ENCODE results near the gene WDFY3.
"Not testable (repeated sequence)": the region's sequence is repeated elsewhere in the genome, so short reads cannot be mapped to it uniquely, and the experiment has no call there.

The WDFY3 gene

DNA sequence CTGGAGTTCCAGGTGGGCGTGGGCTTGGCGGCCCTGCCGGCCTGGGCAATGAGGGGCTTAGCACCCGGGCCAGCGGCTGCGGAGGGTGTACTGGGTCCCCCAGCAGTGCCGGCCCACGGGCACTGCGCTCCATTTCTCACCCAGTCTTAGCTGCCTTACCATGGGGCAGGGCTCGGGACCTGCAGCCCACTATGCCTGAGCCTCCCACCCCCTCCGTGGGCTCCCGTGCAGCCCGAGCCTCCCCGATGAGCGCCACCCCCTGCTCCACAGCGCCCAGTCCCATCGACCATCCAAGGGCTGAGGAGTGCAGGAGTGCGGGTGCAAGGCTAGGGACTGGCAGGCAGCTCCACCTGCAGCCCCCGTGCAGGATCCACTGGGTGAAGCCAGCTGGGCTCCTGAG lies 301.7 kb downstream of the WDFY3 start:
- DNase-seq = not testable (repeated sequence)

- no peak for DNase-seq
These were observed 305.1 kb downstream of the WDFY3 start for GRCh38 chr4:84661191-84661939.

DNA sequence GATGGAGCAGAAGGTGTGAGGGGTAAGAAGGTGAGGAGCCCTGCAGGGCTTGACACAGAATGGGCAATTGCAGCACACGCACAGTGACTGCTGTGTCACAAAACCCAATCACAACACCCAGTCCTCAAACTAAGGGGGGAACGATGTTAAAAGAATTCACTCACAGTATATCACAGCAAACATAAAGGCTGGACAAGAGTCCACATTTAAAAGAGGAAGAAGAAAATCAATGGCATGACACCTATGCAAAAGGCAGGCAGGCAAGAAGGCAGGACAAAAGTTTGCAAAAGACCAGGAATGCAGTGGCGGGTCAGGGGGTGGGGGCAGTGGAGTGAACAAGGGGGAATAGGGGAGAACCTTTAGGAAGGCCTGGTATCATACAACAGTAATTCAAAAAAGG lies 305.9 kb downstream of the WDFY3 start:
- no peak for DNase-seq

DNA sequence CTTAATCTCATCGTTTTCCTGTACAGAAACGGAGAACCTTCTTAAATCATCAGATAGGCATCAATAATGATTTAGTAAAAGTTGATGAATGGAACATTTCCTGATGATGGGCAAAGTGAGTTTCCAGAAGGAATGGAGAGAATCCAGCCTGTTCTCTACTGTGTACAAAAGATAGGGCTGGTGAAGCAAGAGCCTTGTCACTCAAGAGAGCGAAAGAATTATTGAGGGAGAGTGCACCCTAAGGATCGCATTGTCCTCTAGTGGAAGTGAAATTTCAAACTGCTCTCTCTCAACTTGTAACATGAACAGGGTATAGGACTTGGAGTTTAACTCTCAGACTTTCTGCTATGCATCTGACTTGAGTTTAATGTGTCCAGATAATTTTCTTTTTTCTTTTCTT lies 314.0 kb downstream of the WDFY3 start:
- DNase-seq = no peak

DNA sequence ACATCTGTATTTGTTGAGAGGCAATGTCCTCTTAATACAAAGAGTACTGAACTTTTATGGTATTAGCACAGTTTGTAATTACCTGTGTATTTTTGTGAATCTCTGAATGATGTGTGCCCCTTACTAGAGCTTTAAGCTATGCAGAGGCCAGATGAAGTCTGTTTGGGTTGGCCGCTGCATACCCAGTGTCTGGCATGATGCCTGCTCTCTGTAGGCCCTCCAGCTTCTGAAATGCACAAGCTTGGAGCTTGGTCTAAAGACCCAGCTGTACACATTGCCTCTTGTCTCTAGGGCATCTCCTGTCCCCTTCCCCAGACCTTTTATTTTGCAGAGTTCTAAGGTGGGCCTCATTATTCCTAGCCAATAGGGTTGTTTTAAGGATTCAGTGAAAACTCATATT lies 315.0 kb downstream of the WDFY3 start:
- DNase-seq = no peak

DNA sequence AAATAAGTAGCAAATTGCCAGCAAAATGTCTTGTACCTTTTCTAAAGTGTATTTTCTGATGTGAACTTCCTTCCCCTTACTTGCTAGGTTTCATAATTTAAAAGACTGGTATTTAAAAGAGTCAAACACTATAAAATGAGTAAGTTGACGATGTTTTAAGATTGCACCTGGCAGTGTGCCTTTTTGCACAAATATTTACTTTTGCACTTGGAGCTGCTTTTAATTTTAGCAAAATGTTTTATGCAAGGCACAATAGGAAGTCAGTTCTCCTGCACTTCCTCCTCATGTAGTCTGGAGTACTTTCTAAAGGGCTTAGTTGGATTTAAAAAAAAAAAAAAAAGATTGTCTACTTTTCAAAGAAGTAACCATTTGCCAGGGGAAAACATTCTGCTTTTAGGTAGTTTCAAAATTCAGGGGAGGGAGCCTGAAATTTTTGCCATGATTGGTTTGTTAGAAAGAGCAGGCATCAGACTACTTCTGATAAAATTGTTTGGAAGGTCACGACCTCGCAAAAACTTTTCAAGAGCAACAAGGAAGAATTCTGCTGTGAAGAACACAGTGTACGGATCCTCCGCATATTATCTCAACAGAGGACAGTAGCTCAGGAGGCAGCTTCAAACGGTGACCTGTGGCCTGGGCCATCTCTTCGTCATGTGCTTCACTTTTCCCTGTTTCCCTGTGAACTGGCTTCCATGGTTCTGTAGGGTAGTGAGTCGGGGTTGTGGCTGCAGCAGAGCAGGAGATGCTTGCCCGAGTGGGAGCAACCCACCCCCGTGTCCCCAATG lies 317.4 kb downstream of the WDFY3 start:
- no peak for DNase-seq

- no peak for DNase-seq
These were observed 318.3 kb downstream of the WDFY3 start for GRCh38 chr4:84648178-84648577.

DNA sequence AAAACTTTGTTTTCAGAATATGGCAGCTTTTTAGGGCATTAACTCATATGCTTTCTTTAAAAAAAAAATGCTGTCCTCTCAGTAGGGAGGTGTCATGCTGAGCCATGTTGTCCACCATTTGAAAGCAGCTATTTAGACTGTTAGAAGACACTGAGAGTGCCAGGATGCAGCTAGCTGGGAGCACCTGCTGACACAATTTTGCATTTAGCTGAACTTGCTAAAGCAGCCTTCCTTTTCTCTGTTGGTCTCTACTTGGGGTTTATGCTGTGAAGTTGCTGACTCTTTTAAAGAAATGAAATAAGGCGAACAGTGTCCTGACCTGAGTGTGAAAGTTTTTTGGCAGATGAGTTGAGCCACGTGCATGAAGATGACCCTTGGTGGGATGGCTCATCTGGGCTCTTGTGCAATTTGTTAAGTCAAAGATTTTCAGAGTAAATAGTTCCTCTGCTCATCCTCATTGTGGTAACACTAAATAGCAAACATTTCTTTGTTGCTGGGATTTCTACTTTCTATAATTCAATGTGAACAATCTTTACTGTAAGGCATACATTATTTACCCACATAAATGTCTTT lies 319.1 kb downstream of the WDFY3 start:
- DNase-seq = no peak

- no peak for DNase-seq
These were observed 322.4 kb downstream of the WDFY3 start for GRCh38 chr4:84644087-84644486.

DNA sequence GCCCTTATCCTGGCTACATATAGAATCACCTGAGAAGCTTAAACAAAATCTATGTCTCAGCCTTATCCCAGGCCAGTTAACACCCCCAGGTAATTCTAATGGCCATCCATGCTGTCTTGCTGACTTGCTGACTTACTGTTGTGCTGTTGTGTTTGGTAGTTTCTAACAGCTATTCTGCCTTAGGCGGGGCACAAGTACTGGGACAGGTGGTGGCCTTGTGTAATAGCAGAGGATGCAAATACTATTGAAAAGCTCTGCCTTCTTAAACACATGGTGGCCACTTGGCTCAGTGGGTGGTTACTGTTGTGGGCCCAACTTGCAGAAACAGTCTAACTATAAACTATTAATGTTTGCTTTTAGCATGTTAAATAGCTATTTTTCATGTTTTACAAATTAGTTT lies 327.3 kb downstream of the WDFY3 start:
- DNase-seq = no peak

- no peak for DNase-seq
These were observed 328.4 kb downstream of the WDFY3 start for GRCh38 chr4:84638092-84638491.

DNA sequence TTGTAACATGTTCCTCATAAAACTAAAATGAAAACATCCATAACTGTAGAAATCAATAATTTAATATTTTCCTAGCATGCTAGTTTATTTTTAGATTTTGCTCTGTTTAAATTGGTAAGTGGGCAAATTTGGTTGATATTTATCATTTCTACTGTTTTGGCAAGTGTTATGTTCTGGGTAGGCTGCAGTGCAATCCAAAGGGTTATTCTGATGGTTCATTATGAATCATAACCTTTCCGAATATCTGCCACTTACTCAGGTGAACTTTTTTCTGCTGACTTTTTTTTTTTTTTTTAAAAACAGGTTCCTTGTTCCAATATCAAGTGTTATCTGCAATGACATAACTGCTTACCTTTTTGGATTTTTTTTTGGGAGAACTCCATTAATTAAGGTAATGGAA lies 331.5 kb downstream of the WDFY3 start:
- no peak for DNase-seq

DNA sequence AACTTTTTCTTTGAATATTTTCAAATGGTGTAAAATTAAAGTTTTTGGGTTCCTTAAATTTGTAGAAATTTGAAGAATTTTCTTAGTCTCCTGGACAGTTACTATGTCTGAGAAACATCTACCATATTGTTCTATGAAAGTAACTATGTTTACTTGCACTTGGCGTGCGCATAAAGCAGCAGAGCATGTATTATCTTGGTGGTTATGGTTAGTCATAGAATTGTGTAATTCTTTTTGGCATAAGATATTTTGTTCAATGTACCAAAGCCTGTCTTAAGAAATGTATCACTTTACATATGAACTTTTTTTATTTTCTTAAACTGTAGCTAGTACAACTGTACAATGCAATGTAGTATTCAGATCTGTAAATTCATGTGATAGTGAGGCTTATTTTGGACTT lies 334.4 kb downstream of the WDFY3 start:
- no peak for DNase-seq

- DNase-seq = no peak
These were observed 334.9 kb downstream of the WDFY3 start for GRCh38 chr4:84631573-84631972.

GRCh38 chr4:84626673-84627072 lies 339.8 kb downstream of the WDFY3 start:
- DNase-seq = no peak

DNA sequence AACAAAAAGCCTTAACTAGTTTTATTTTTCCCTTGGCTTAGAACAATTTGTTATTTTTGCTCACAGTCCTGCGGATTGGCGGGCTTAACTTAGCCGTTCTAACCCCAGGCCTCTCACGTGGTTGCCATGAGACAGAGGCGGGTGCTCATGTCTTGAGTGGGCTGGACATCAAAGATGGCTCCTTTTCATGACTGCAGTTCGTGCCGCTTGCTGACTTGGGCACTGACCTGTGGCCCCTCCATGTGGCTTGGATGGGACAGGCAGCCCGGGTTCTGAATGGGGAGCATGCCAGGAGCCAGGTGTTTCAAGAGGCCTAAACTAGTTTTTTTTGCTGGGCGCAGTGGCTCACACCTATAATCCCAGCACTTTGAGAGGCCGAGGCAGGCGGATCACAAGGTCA lies 342.8 kb downstream of the WDFY3 start:
- no peak for DNase-seq

DNA sequence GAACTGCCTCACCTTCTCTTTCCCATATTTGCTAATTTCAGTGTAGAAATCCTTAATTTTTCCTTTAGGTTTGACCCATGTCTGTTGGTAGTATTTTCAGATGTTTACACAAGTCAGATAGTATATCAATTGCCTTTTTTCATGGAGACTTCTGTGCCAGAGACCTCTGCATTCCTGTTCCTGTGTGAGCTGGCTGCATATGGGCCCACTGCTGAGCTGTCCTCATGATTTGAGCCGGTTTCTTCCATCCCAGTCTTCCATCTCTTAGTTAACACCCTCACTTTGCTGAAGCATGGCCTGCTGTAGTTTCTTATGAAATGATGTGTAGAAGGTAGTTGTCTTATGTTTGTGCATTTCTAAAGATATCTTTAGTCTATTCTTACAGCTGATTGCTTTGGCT lies 343.5 kb downstream of the WDFY3 start:
- DNase-seq = no peak
